GM19193 (cell line): ENCODE results near the gene SPEF1.

Experiments
- POLR2A ChIP-seq: IDR thresholded peaks from 4 replicates; pipeline ENCODE4 v1.6.1; 2011; ENCODE audit not compliant: insufficient read depth, insufficient read length; ENCODE audit errors: extremely low read depth

Gene SPEF1

DNA sequence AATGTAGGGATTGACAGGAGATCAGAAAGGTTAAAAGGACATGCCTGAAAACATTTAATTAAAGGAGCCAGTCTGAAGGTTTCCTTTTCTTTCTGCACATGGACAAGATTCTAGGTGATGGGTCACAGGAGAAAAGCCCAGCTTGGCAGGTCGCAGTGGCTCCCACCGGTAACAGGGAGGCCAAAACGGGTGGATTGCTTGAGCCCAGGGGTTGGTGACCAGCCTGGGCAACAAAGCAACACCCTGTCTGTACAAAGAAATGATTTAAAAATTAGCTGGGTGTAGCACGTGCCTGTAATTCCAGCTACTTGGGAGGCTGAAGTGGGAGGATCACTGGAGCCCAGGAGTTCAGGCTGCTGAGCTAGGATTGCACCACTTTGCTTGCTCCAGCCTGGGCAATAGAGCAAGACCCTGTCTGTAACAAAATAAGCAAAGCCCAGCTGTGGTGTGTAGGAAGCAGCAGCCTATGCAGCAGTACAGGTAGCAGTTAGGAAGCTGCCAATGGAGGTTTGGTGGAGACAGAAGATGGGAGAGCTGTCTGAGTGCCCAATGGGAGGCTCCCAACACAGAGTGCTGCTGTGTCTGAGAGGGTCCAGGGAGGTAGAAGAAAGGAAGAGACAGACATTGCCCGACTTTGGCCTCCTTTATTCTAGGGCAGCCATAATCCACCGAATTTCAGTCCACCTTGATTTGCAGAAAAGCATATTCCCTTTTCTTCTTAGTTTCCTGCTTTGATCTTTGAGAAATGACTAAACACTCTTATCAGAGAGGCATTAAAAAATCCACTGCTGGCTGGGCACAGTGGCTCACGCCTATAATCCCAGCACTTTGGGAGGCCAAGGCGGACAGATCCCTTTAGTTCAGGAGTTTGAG is 32.0 kb upstream of the SPEF1 start:
- TF ChIP-seq POLR2A, result no peak

- no peak for TF ChIP-seq POLR2A
These were observed 31.0 kb upstream of the SPEF1 start for GRCh38 chr20:3812259-3812681.

- no peak for TF ChIP-seq POLR2A
These were observed 30.4 kb upstream of the SPEF1 start for GRCh38 chr20:3811467-3812258.

GRCh38 chr20:3808544-3808943 is 27.3 kb upstream of the SPEF1 start:
- no peak for TF ChIP-seq POLR2A

GRCh38 chr20:3804781-3805180 is 23.5 kb upstream of the SPEF1 start:
- no peak for TF ChIP-seq POLR2A

- no peak for TF ChIP-seq POLR2A
These were observed 23.1 kb upstream of the SPEF1 start for GRCh38 chr20:3804254-3804751.

- TF ChIP-seq POLR2A, result no peak
These were observed 22.6 kb upstream of the SPEF1 start for GRCh38 chr20:3803854-3804253.

GRCh38 chr20:3803289-3803688 is 22.0 kb upstream of the SPEF1 start:
- TF ChIP-seq POLR2A, result no peak

GRCh38 chr20:3802524-3803239 is 21.4 kb upstream of the SPEF1 start:
- no peak for TF ChIP-seq POLR2A

- TF ChIP-seq POLR2A, result no peak
These were observed 20.6 kb upstream of the SPEF1 start for GRCh38 chr20:3801846-3802245.

- TF ChIP-seq POLR2A, result no peak
These were observed 20.1 kb upstream of the SPEF1 start for GRCh38 chr20:3801299-3801698.

- no peak for TF ChIP-seq POLR2A
These were observed 19.6 kb upstream of the SPEF1 start for GRCh38 chr20:3800878-3801260.

DNA sequence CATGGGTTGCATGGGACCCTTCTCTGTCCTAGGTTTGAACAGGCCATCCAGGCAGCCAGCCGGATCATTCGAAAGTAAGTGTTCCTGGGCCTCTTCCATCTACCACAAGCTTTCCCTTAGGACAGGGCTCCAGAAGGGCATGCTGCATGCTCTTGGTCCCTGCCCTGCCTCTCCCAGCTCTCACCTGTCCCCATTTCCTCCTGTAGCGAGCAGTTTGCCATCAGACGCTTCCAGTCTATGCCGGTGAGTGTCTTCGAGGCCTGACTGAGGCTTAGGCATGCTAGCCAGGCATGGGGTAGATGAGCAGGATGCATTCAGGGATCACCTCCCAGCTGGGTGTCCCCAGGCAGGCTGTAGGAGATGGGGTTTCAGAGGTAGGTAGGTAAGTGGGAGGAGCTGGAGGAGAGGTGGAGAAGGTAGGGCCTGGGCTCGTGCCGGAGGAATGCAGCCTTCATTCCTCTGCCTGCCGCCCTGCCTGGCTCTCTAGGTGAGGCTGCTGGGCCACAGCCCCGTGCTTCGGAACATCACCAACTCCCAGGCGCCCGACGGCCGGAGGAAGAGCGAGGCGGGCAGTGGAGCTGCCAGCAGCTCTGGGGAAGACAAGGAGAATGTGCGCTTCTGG is 19.1 kb upstream of the SPEF1 start:
- no peak for TF ChIP-seq POLR2A

DNA sequence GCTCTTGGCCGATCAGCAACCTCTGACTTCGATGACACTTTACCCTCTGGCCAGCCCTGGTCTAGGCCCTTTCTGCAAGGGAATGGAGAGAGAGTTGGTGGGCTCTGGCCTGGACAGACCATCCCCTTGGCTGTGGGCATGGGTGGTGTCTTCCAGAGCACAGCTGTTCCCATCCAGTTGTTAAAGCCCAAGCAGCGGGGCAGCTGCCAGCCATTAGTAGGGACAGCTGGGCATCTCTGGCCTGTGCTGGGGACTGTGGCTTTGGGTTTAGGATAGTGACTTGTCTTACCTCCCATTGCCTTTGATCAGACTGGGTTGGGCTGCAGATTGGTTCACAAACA is 17.6 kb upstream of the SPEF1 start:
- no peak for TF ChIP-seq POLR2A

GRCh38 chr20:3798373-3798768 is 17.1 kb upstream of the SPEF1 start:
- no peak for TF ChIP-seq POLR2A
